ENCODE measurements around the gene MAST4.

Gene MAST4

DNA sequence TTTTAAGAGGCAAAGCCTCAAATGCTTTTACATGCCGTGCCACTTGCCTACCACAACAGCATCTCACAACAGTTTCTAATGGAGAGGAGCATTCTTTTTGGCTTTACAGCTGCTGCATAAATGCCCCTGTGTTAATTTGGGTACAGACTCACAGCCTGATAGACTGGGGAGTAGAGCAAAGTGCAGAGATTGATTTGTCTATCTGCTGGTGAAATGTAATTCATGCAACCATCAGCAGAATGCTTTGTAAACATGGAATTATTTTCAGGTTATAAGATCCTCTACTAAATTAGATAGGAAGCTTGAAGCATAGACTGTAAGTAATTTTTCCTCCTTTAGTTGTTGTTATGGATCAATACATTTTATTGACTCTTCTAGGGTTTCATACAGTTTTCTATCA lies 430.1 kb downstream of the MAST4 start:
- no peak overlapping the region for H3K27ac Mint-ChIP-seq

DNA sequence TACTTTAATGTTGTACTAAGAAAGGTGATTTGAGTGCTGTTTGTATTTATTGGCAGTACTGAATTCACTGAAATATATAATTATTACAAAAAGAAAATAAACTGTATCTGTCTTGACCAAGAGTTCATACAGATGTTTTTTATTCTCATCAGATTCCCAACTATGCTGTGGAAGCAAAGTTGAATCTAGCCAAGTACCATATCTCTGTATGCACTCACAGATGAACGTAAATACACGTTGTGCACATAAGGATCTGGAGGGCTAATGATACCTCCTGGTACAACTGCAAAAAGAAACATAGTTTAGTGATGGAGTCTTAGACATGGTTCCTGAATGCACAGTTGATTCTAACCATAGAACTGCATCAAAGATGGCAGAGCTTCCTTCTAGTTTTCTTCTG lies 431.0 kb downstream of the MAST4 start:
- no peaks in the 10 kb centered on the region for H3K27me3 Mint-ChIP-seq (ENCODE audit: low read depth)
- no peaks in the 10 kb centered on the region for H3K9me3 Mint-ChIP-seq
- H3K4me1 Mint-ChIP-seq = peaks cover 34% of the 10 kb centered on the region
- peaks cover 3% of the 10 kb centered on the region for H3K36me3 Mint-ChIP-seq (ENCODE audit: low read depth)
- TF ChIP-seq, protein P1, sequence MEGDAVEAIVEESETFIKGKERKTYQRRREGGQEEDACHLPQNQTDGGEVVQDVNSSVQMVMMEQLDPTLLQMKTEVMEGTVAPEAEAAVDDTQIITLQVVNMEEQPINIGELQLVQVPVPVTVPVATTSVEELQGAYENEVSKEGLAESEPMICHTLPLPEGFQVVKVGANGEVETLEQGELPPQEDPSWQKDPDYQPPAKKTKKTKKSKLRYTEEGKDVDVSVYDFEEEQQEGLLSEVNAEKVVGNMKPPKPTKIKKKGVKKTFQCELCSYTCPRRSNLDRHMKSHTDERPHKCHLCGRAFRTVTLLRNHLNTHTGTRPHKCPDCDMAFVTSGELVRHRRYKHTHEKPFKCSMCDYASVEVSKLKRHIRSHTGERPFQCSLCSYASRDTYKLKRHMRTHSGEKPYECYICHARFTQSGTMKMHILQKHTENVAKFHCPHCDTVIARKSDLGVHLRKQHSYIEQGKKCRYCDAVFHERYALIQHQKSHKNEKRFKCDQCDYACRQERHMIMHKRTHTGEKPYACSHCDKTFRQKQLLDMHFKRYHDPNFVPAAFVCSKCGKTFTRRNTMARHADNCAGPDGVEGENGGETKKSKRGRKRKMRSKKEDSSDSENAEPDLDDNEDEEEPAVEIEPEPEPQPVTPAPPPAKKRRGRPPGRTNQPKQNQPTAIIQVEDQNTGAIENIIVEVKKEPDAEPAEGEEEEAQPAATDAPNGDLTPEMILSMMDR (IDR thresholded peaks at IDR 0.05; ENCODE audit: unreplicated experiment in 3 of 3) = no peak
- no peak overlapping the region for H3K4me3 Mint-ChIP-seq
- no peak overlapping the region for H3K27ac Mint-ChIP-seq

More for the DNA sequence above, 430.1 kb downstream of the MAST4 start:
- H3K27me3 Mint-ChIP-seq (ENCODE audit: low read depth) = no peaks in the 10 kb centered on the region
- TF ChIP-seq, protein P1 (IDR thresholded peaks at IDR 0.05; ENCODE audit: unreplicated experiment in 3 of 3) = no peak
- H3K36me3 Mint-ChIP-seq (ENCODE audit: low read depth) = peaks cover 3% of the 10 kb centered on the region
- peaks cover 34% of the 10 kb centered on the region for H3K4me1 Mint-ChIP-seq
- H3K4me3 Mint-ChIP-seq = no peak overlapping the region
- H3K9me3 Mint-ChIP-seq = no peaks in the 10 kb centered on the region

DNA sequence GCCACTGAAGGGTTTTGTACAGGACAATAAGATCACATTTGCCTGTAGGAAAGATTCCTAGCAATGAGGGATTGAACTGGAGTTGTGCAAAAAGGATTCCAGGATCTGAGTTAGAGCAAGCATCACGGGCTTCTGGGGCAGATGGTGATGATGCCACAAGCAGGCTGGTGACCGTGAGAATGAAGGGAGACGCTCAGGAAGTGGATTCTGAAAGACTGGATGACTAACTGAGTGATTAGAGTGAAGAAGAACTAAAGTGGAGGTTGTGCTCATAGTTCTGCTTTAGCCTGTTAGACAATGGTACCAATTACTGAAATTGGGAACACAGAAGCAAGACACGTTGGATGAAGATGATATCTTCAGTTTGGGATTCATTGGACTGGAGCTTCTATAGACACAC lies 432.2 kb downstream of the MAST4 start:
- no peak overlapping the region for H3K27ac Mint-ChIP-seq
- no peak overlapping the region for H3K4me3 Mint-ChIP-seq
- H3K9me3 Mint-ChIP-seq = no peaks in the 10 kb centered on the region
- no peaks in the 10 kb centered on the region for H3K27me3 Mint-ChIP-seq (ENCODE audit: low read depth)
- H3K4me1 Mint-ChIP-seq = peaks cover 43% of the 10 kb centered on the region
- peaks cover under 1% of the 10 kb centered on the region for H3K36me3 Mint-ChIP-seq (ENCODE audit: low read depth)
- TF ChIP-seq, protein P1 (IDR thresholded peaks at IDR 0.05; ENCODE audit: unreplicated experiment in 3 of 3) = no peak

DNA sequence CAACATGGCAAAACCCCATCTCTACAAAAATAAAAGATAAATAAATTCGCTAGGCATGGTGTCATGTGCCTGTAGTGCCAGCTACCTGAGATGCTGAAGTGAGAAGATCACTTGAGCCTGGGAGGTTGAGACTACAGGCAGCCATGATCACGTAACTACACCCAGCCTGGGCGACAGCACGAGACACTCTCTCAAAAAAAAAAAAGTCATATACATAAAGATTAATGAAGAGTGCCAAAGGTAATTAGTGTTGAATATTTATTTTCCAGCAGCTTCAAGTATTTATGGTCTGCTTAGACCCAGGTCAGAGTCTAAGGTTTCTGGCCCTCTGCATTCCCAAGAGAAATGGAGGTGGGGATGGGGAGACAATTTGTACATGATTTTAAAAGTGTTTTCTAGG lies 432.7 kb downstream of the MAST4 start:
- H3K36me3 Mint-ChIP-seq (ENCODE audit: low read depth) = no peaks in the 10 kb centered on the region

DNA sequence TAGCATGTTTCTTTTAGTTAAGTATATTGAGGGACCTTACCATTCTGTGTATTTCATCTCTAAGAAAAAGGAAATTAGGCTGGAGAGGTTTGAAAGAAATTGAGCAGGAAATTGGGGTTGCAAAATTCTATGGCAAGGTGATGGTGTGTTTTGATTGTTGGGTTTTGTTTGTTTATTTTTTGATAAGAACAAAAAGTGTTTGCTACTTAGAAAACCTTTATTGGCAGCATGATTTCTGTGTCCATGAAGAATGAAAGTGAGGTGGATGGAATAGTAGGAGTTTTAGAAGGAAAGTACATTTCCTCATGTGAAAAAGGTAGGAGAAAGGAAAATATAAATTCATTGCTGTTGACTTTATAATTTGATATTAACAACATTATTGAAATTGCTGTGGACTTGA lies 433.3 kb downstream of the MAST4 start:
- Mint-ChIP-seq H3K27me3 (ENCODE audit: low read depth) (no peaks in the 10 kb centered on the region), H3K4me1 (peaks cover 50% of the 10 kb centered on the region), H3K27ac (no peak overlapping the region), H3K4me3 (no peak overlapping the region), H3K9me3 (no peaks in the 10 kb centered on the region), H3K36me3 (ENCODE audit: low read depth) (no peaks in the 10 kb centered on the region)
- TF ChIP-seq, protein P1 (IDR thresholded peaks at IDR 0.05; ENCODE audit: unreplicated experiment in 3 of 3) = no peak

More for the DNA sequence above, 432.7 kb downstream of the MAST4 start:
- TF ChIP-seq, protein P1 (IDR thresholded peaks at IDR 0.05; ENCODE audit: unreplicated experiment in 3 of 3) = no peak
- no peaks in the 10 kb centered on the region for H3K27me3 Mint-ChIP-seq (ENCODE audit: low read depth)
- H3K4me1 Mint-ChIP-seq = peaks cover 48% of the 10 kb centered on the region
- no peak overlapping the region for H3K4me3 Mint-ChIP-seq
- H3K27ac Mint-ChIP-seq = no peak overlapping the region
- H3K9me3 Mint-ChIP-seq = no peaks in the 10 kb centered on the region

DNA sequence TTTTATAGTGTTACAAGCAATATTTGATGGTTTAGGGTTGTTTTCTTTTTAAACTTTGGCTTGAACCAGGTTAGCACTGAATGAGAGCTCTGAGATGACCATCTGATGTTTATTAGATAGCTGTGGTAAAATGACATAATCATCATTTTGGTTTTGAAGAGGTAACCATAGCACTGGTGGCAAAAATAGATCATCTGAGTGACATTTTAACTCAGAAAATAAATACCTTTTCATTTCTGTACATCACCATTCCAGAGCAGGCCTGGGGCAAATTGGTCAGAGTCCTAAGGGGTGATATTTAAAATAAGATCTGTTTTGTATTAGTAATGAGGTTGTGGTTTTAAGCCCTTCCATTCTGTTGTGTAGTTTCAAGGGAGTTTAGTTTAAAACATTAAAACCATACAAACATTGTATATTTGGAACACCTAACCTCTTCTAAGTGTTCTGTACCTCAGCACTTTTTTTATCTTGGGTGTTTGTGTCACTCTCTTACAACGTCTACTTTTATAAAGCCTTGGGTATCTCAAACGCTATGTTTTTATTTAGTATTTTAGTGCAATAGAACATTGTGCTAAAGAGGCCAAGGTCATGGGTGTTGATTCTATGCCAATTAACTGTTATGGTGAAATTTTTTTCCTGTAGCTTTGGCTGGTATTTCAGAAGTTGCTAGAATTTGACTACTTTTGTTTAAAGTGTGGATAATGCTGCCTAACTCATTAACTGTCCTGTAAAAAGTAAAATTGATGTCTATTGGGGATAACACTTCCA lies 434.3 kb downstream of the MAST4 start:
- Mint-ChIP-seq H3K4me3 (no peak overlapping the region), H3K27ac (peak overlapping the region in 2 of 3 experiments; percentile 36 to 50), H3K36me3 (ENCODE audit: low read depth) (no peaks in the 10 kb centered on the region), H3K4me1 (peaks cover 53% of the 10 kb centered on the region), H3K9me3 (no peaks in the 10 kb centered on the region), H3K27me3 (ENCODE audit: low read depth) (no peaks in the 10 kb centered on the region)
- TF ChIP-seq, protein P1 (IDR thresholded peaks at IDR 0.05; ENCODE audit: unreplicated experiment in 3 of 3) = no peak

Data from nephron (organoid).